Stimulated activated CD4-positive, alpha-beta T cell treated with anti-CD3 and anti-CD28 coated beads, Interleukin-4, amount 100 ng/mL, for 48 hours (primary cell): ENCODE results near the gene RASGRF1.

Experiments used
- DNase-seq, 2 donors: peaks; one replicate each; pipeline ENCODE4 v3.0.0-alpha.2; 2020; ENCODE audit warnings: low read depth in 2 of 2

RASGRF1 gene

DNA sequence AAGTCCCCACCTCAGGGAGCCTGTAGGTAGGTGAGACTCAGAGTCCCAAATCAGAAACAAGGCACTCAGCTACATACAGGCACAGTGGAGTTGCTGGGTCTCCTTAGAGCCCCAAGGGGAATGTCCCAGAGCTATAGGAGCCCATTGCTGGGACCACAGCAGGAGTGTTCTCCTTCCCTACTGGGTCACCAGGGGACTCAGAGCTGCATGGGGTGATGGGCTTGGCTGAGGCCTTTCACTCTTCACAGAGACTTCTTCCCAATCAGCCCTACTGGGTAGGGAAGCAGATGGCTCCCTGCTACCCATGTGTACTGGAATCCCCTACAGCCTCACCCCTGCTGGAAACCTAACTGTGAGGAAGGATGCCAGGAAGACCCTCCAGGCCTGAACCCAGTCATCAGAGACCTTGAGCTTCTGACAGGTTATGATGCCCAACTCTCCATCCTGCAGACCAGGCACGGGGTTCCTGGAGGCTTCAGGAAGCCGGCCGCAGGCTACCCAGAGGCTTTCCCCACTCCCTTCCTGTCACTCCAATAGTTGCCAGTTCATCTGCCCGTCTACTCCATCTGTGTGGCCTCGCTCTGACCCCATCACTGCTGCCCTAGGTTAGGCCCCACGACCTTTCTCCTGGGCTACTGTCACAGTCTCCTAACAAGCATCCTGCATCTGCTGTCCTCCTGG lies 24.0 kb downstream of the RASGRF1 start:
- DNase-seq: no peak

GRCh38 chr15:79065706-79066376 lies 24.7 kb downstream of the RASGRF1 start:
- no peak for DNase-seq

- no peak for DNase-seq
Observed at GRCh38 chr15:79065361-79065705, 25.2 kb downstream of the RASGRF1 start.

DNA sequence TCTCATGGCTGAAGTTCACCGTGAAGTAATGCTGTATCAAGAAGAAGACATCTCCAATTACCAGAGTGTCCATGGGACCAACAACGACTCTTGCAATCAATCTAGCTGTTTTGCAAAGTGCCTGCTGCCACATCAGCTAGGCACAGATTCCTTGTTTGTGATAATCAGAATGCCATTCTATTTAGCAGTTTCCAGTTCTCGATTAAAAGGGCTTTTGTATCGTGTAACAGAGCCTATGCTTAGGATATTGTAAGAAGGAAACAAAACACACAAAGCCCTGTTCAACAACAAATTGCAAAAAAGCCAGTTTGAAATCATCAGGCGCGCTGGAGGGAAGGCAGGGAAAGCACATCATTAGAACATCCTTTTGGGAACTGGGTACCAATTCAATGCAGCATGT lies 26.1 kb downstream of the RASGRF1 start:
- no peak for DNase-seq

DNA sequence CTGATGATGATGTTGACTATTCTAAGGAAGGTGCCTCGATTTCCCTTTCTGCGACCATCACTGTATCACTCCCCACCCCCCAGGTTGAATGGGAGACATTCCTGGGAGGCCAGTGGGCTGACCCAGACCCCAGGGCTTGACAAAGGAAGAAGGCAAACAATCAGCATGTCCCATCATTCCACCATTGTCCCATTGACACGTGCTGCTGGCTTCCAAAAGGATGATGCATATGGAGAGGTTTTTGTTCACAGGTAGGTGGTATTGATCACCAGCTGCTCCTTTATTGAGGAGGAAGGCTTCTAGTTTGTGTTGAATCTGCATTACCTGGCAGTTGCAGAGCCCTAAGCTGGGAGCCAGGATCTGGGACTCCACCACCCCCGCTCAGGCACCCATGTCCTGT lies 30.4 kb downstream of the RASGRF1 start:
- DNase-seq: no peak

DNA sequence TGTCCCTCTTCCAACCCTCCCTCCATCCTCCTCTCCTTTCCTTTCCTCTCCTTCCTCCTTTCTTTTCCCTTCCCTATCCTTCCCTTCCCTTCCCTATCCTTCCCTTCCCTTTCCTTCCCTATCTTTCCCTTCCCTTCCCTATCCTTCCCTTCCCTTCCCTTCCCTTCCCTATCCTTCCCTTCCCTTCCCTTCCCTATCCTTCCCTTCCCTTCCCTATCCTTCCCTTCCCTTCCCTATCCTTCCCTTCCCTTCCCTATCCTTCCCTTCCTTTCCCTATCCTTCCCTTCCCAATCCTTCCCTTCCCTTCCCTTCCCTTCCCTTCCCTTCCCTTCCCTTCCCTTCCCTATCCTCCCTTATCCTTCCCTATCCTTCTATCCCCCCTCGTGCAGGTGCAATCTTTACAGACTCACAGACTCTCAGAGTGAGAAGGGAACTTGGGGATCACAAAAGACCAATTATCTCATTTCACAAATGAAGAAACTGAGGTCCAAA lies 31.5 kb downstream of the RASGRF1 start:
- no peak for DNase-seq

DNA sequence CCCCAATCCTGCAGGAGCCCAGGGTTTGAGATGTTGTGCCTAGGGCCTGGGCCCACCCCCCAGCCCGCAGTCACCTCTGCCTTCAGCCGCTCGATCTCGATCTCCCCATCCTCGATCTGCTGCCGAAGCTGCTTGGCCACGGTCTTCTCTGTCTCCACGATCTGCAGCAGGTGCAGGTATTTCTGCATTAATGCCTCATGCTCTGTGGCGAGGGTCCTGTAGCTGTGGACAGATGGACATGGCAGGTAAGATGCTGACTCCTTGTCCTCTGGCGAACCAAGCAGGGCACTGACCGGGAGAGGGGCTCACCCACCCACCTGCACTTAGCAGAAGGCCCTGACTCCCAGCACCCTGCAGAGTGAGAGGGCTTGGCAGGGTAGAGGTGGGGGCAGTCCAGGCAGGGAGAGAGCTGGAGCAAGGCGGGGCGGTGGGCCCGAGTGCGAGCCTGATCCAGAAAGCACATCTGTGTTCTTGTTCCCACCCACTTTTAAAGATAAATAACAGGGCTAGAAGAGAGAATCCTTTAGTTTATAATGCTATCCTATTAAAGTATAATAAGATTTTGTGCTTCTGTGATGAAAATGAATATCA lies 32.2 kb downstream of the RASGRF1 start:
- no peak for DNase-seq

- DNase-seq: no peak
Observed at GRCh38 chr15:79057050-79057449, 33.5 kb downstream of the RASGRF1 start.

- no peak for DNase-seq
Observed at GRCh38 chr15:79054350-79054749, 36.2 kb downstream of the RASGRF1 start.

- no peak for DNase-seq
Observed at GRCh38 chr15:79053894-79054293, 36.7 kb downstream of the RASGRF1 start.

GRCh38 chr15:79051941-79052731 lies 38.4 kb downstream of the RASGRF1 start:
- DNase-seq: no peak

- no peak for DNase-seq
Observed at GRCh38 chr15:79051029-79051428, 39.6 kb downstream of the RASGRF1 start.

- no peak for DNase-seq
Observed at GRCh38 chr15:79050341-79050740, 40.2 kb downstream of the RASGRF1 start.

DNA sequence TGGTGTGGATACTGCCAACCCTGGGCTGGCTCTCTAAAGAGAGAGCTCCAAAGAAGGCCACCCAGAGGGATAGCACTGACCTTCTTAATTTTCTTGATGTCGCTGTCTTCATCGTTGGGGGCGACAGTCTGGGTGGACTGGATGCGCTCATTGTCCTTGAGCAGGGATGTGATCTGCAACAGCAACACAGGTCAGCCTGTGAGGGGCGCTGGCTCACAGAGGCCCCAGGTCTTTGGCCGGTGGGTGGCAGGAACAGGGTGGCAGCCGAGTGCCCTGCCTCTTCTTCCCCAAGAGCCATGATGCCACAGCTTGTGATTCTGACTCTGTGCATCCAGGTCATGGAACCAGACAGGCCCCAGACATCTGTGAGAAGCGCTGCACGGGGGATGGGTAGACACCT lies 41.2 kb downstream of the RASGRF1 start:
- no peak for DNase-seq

- no peak for DNase-seq
Observed at GRCh38 chr15:79047676-79048439, 42.7 kb downstream of the RASGRF1 start.

DNA sequence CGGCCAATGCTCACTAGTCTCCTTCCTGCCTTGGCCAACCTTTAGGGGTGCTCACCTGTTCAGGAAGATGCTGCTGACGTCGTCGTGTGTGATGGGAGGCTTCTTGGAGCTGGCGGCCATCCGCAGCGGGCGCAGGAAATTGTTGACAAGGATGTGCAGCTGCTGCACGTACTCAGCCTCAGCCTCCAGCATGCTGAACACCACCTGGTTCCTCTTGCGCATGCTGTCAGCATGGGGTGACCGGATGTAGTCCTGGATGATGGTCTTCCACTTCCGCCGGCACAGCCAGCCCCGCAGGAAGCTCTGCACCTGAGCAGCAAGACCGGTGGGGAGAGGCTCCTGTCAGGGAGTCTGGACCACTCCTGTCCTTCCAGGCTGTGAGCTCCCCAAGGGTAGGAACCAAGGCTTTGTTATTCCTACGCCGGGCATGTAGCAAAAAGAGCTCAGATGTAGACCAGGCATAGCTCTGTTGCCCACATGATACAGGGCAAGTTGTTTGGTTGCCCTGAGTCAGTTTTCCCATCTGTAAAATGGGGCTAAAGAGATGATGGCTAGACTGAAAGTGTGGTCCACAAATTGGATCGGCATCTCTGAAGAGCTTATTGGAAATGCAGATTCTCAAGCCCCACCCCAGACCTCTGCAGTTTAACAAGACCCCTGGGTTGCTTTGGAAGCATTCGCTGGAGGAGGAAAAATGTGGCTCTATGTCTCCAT lies 43.7 kb downstream of the RASGRF1 start:
- DNase-seq: no peak

- no peak for DNase-seq
Observed at GRCh38 chr15:79045041-79045440, 45.5 kb downstream of the RASGRF1 start.

GRCh38 chr15:79042213-79042928 lies 48.2 kb downstream of the RASGRF1 start:
- no peak for DNase-seq

DNA sequence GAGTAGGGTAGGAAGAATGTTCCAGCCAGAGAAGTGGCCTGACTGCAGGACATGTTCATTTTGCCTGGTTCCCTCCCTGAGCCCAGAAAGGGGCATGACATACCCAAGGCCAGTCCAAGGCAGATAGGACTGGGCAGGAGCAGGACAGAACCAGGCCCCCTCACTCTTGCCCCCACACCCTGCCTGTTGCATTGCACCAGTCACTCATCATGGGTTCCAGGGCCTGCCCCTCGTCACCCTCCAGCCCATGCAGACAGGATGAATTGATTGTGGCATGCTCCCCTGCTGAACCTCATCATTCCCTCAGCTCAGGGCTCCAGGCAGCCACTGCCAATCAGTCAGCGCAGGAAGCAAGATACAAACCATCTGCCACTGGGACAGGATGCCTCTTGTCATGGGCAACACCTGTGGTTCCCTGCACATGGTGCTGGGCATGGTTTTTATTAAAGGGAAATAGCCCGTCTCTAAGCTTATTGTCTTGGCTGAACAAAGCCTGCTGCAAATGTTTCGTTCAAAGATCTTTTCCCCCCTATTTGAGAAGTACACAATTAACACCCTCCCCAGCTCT lies 48.9 kb downstream of the RASGRF1 start:
- no peak for DNase-seq

DNA sequence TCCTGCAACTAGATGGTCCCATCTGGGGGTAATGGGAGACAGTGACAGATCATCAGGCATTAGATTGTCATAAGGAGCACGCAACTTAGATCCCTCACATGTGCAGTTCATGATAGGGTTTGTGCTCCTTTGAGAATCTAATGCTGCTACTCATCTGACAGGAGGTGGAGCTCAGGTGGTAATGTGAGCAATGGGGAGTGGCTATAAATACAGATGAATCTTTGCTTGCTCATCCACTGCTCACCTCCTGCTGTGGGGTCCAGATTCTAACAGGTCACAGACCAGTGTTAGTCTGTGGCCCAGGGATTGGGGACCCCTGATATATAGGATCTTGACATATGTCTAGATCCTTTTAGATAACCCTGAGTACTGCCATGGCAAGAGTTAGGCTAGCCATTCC lies 52.7 kb downstream of the RASGRF1 start:
- DNase-seq: no peak
